GM21447 (cell line): Measurements from ENCODE around the gene SLX9.

ENCODE experiments used
- ATAC-seq: cut with Tn5 transposase; IDR thresholded peaks from one replicate; pipeline ENCODE4 v1.9.1; 2021; ENCODE audit not compliant: unreplicated experiment

Gene SLX9, protein sequence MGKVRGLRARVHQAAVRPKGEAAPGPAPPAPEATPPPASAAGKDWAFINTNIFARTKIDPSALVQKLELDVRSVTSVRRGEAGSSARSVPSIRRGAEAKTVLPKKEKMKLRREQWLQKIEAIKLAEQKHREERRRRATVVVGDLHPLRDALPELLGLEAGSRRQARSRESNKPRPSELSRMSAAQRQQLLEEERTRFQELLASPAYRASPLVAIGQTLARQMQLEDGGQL

DNA sequence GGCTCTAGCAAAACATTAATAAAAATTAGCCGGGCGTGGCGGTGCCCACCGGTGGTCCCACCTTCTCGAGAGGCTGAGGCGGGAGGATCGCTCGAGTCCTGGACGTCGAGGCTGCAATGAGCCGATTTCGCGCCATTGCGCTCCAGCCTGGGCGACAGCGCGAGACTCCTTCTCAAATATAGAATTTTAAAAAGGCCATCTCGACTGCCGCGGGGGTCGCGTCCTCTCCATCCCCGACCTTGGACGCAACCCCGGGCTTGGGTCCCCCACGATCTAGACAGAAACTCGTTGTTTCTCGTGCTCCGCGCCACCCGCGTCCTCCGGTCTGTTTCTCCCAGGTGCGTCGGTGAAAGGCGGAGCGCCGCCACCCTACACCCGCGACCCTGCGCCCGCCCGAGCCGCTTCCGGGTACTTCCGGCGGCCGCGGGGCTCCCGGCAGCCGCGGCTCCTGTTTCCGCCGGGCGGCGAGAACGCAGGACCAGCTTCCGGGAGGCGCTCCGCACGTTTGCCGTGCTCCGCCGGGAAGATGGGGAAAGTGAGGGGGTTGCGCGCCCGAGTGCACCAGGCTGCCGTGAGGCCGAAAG is at the start of gene SLX9:
SLX9 (plus strand) TSS at position 498 of the 584 bp plus-strand sequence; CDS start at position 527, 29 bp downstream.
- no peak for ATAC-seq

- ATAC-seq, result no peak
Observed at GRCh38 chr21:44890338-44890931, 49.4 kb upstream of the SLX9 start.

GRCh38 chr21:44890961-44891541 is 48.8 kb upstream of the SLX9 start:
- ATAC-seq, result no peak

GRCh38 chr21:44891631-44892031 is 48.2 kb upstream of the SLX9 start:
- ATAC-seq, result no peak

DNA sequence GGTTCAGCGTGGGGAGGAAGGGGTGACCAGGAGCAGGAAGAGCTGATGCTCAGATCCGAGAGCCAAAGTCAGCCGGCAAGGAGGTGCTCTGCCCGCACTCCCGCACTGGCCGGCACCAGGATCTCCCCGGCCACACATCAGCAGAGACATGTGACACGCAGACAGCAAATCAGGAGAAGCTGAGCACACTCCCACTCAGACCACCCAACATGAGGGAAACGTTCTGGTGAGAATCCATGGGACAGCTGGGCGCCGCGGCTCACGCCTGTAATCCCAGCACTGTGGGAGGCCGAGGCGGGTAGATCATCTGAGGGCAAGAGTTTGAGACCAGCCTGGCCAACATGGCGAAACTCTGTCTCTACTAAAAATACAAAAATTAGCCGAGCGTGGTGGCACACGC is 47.7 kb upstream of the SLX9 start:
- ATAC-seq, result no peak

- ATAC-seq, result no peak
Observed at GRCh38 chr21:44892536-44893277, 47.1 kb upstream of the SLX9 start.

DNA sequence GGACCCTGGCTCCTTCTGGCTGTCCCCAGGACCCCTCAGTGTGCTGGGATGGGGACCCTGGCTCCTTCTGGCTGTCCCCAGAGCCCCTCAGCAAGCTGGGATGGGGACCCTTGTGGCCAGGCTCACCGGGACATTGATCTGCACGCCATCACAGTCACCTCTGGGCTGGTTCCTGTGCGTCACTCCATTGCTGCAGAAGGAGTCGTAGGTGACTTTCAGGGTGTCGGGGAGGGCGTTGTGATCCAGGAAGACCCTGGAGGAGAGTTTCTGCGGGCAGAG is 46.6 kb upstream of the SLX9 start:
- ATAC-seq, result no peak

GRCh38 chr21:44893948-44894656 is 45.7 kb upstream of the SLX9 start:
- ATAC-seq, result no peak

DNA sequence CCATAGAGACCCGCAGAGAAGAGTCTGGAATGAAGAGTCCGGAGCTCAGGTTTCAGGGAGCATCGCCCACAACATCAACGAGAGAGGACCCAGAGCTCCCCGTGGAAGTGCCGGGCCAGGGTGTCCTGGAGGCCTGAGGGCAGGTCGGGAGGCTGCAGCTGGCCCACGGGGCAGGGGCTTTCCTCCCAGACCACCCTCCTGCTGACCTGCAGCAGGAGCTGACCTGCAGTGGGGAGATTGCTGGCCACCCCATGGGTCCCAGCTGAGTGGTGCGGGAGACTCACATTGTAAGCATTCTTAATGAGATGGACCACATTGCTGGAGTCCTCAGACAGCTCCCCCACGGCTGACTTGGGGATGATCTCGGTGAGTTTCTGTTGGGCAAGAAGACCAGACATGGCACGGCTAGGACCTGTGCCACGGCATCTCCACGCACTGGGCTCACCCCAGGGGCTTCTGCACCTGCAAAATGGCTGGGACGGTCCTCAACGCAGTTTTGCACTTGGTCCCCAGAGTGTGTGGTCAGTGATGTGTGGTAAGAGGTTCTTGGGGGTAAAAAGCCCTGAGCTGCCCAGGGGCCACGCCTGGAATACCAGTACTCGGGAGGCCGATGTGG is 45.0 kb upstream of the SLX9 start:
- no peak for ATAC-seq

- ATAC-seq, result no peak
Observed at GRCh38 chr21:44895859-44896258, 44.0 kb upstream of the SLX9 start.

GRCh38 chr21:44896561-44897286 is 43.1 kb upstream of the SLX9 start:
- no peak for ATAC-seq

- ATAC-seq, result no peak
Observed at GRCh38 chr21:44897326-44898010, 42.4 kb upstream of the SLX9 start.

DNA sequence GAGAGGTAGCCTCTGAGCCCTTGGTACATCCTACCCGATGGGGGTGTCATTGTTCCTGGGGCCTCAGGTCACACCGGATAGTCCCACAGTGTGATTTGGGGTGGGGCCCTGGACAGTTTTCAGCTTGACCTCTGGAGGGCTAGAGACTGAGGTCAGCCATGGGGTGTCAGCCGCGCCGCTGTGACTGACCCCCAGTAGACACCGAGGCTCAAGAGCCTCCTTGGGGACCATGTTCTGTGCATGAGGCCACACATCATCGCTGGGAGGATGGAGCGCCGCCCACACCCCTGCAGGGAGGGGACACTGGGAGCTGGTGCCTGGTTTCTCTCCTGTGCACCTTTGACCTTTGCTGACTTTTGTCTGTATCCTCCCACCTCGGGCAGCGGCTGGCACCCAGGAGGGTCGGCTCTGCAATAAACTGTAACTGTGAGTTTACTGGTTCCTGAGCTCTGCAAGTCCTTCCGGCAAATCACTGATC is 41.8 kb upstream of the SLX9 start:
- no peak for ATAC-seq

DNA sequence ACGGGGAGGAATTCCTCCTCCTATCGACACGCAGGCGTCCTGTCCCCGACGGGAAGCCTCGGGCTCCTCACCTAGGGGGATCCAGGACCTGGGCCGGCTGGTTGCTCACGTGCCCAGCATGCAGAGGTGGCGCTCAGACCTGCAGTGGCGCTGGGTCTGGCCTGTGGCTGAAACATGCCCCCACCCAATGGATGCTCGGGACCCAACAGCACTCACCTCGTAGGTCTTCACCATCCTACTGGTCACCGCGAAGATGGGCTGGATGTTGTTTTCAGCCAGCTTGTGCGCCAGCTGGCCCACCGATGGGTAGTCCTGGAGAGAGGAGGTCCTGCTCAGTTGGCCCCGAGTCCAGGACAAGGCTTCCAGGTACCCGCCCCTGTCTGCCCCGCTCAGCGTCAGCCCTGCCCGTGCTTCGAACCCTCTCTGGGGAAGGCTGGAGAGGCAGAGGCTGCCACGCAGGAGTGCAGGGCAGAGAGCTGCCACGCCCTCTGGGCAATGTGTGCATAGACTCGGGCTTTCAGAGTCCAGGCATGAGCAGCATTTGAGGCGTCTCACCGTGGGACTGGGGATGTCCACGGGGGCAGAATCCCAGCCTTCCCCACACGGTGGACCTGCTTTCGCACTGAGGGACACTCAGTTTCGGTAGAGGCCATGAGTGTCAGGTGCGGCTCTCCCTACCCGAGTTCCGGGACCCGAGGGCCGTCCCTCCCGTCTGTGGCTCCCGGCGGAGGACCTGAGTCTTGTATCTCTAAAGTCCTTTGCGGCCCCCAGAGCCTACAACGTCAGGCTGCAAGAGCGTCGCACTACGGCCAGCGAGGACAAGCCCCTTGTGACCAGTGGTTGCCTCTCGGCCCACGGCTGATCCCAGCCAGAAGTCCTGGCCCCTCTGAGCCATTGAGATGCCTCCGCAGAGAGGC is 40.7 kb upstream of the SLX9 start:
- no peak for ATAC-seq

GRCh38 chr21:44899768-44900558 is 39.9 kb upstream of the SLX9 start:
- no peak for ATAC-seq

- ATAC-seq, result no peak
Observed at GRCh38 chr21:44900559-44901251, 39.1 kb upstream of the SLX9 start.
